HCT116 (cell line): ENCODE results near the gene SLC35G4. TPM values are rescaled to one million over a fixed set of nuclear protein-coding genes. Genes with fewer than 3 reads are reported as not detected.

Source experiments
- ATAC-seq: fragments of 200-7000 bp; cut with Tn5 transposase; 2 replicates; pipeline ENCODE4 v1.9.1; 2020; ENCODE audit warnings: mild to moderate bottlenecking, moderate library complexity
- BruUV-seq: library from RNA; stranded (reverse); fragments of 400-500 nt; replicated peaks from 2 replicates; lab custom pipeline; 2021; lab: Mats Ljungman, UMichigan
- CTCF ChIA-PET: fragments of 300-600 bp; sonication (Branson Sonifier 250); formaldehyde crosslinking; loops from one replicate; lab custom pipeline; 2021; ENCODE audit warnings: antibody characterized with exemption; lab: Charles Lee
- POLR2A ChIA-PET: fragments of 300-600, 350-600 bp; sonication (Branson Sonifier 250); formaldehyde crosslinking; loops from one replicate; lab custom pipeline; 2021; ENCODE audit warnings: antibody characterized with exemption; lab: Charles Lee
- RAD21 ChIA-PET, 2 experiments: fragments of 300-600 bp; sonication (Branson Sonifier 250); formaldehyde crosslinking; loops; one replicate each; lab custom pipeline; 2023; ENCODE audit warnings: low total read pairs in 2 of 2; ENCODE audit not compliant: uncharacterized antibody in 2 of 2, unreplicated experiment in 2 of 2, low non-redundant PET in 1 of 2; lab: Charles Lee
- DNase-seq: peaks from one replicate; pipeline ENCODE4 v3.0.0-alpha.2; 2010; ENCODE audit warnings: low read depth, low spot score
- H2AFZ ChIP-seq: fragments of 200-600 bp; shearing (Covaris generic), sonication (generic); 2 replicates; pipeline ENCODE4 v1.6.1; 2017; ENCODE audit warnings: low read depth, mixed run types, mixed read lengths, antibody characterized with exemption, low read length; ENCODE audit not compliant: poor library complexity, severe bottlenecking
- H3K27ac ChIP-seq: 2 replicates; pipeline ENCODE4 v1.5.1; 2012; ENCODE audit warnings: low read depth, low read length
- H3K27me3 ChIP-seq: fragments of 200-600 bp; sonication (generic); 2 replicates; pipeline ENCODE4 v1.6.1; 2016; ENCODE audit warnings: mixed run types, low read length, mixed read lengths; ENCODE audit not compliant: insufficient read depth
- H3K36me3 ChIP-seq, 2 experiments: fragments of 200-500 bp in 1 of 2; fragments of 200-600 bp in 1 of 2; sonication (Bioruptor generic) in 1 of 2; sonication (generic) in 1 of 2; 2 replicates each; pipeline versions ENCODE4 v1.5.1 to v1.6.1; 2014 to 2016; ENCODE audit warnings: low read length in 2 of 2, inconsistent platforms in 1 of 2, mixed read lengths in 1 of 2, mixed run types in 1 of 2; ENCODE audit not compliant: insufficient read depth in 2 of 2, control insufficient read depth in 1 of 2
- H3K4me1 ChIP-seq, 2 experiments: fragments of 200-600 bp in 1 of 2; sonication (generic) in 1 of 2; 2 replicates each; pipeline versions ENCODE4 v1.5.1 to v1.6.1; 2012 to 2017; ENCODE audit warnings: low read length in 2 of 2, inconsistent platforms in 1 of 2, mild to moderate bottlenecking in 1 of 2, mixed read lengths in 1 of 2, mixed run types in 1 of 2, moderate library complexity in 1 of 2; ENCODE audit not compliant: insufficient read depth in 2 of 2, control insufficient read depth in 1 of 2
- H3K4me2 ChIP-seq: fragments of 200-600 bp; sonication (generic); 2 replicates; pipeline ENCODE4 v1.6.1; 2017; ENCODE audit warnings: mixed run types, low read length, mixed read lengths
- H3K4me3 ChIP-seq, 2 experiments: fragments of 200-600 bp in 1 of 2; sonication (generic) in 1 of 2; replicated peaks in 1 of 2; 2 replicates each; pipeline ENCODE4 v1.5.1; 2011 to 2016; ENCODE audit warnings: low read length in 2 of 2, control low read depth in 1 of 2, low read depth in 1 of 2, mild to moderate bottlenecking in 1 of 2, mixed read lengths in 1 of 2, mixed run types in 1 of 2
- H3K79me2 ChIP-seq: fragments of 200-600 bp; sonication (generic); 2 replicates; pipeline ENCODE4 v1.6.1; 2017; ENCODE audit warnings: mild to moderate bottlenecking, mixed run types, low read length, moderate library complexity, mixed read lengths; ENCODE audit not compliant: insufficient read depth
- H3K9ac ChIP-seq: fragments of 200-600 bp; sonication (generic); 2 replicates; pipeline ENCODE4 v1.6.1; 2016; ENCODE audit warnings: low read length, mixed read lengths
- H3K9me2 ChIP-seq: fragments of 200-600 bp; sonication (generic), shearing (Covaris generic); 2 replicates; pipeline ENCODE4 v1.6.1; 2017; ENCODE audit warnings: mixed run types, mild to moderate bottlenecking, moderate library complexity; ENCODE audit not compliant: insufficient read depth
- H3K9me3 ChIP-seq, 2 experiments: fragments of 200-500 bp in 1 of 2; fragments of 200-600 bp in 1 of 2; sonication (Bioruptor generic) in 1 of 2; sonication (generic) in 1 of 2; 2 replicates each; pipeline ENCODE4 v1.6.1; 2014 to 2017; ENCODE audit warnings: low read length in 2 of 2, mixed read lengths in 2 of 2, inconsistent platforms in 1 of 2, low read depth in 1 of 2, mild to moderate bottlenecking in 1 of 2, mixed run types in 1 of 2, moderate library complexity in 1 of 2; ENCODE audit not compliant: control insufficient read depth in 1 of 2, insufficient read depth in 1 of 2
- H4K20me1 ChIP-seq: fragments of 200-600 bp; sonication (generic), shearing (Covaris generic); 2 replicates; pipeline ENCODE4 v1.6.1; 2017; ENCODE audit warnings: mixed run types, mild to moderate bottlenecking, moderate library complexity; ENCODE audit not compliant: insufficient read depth
- ATF3 ChIP-seq: IDR thresholded peaks from 2 replicates; pipeline ENCODE4 v1.6.1; 2012
- CBX3 ChIP-seq: IDR thresholded peaks from 2 replicates; pipeline ENCODE4 v1.6.1; 2012; ENCODE audit warnings: low read depth
- CEBPB ChIP-seq: IDR thresholded peaks from 2 replicates; pipeline ENCODE4 v1.6.1; 2012; ENCODE audit warnings: low read depth
- CTCF ChIP-seq, 3 experiments: fragments of 200-600 bp in 1 of 3; sonication (generic) in 1 of 3; IDR thresholded peaks in 2 of 3; conservative IDR thresholded peaks in 1 of 3; 2 replicates each; pipeline ENCODE4 v1.5.1; 2012 to 2017; ENCODE audit warnings: low read depth in 2 of 3, low read length in 2 of 3, antibody characterized with exemption in 1 of 3, borderline replicate concordance in 1 of 3, control low read depth in 1 of 3, mild to moderate bottlenecking in 1 of 3, mixed read lengths in 1 of 3, mixed run types in 1 of 3, moderate library complexity in 1 of 3; ENCODE audit not compliant: insufficient read depth in 1 of 3
- EGR1 ChIP-seq: IDR thresholded peaks from 2 replicates; pipeline ENCODE4 v1.6.1; 2012; ENCODE audit warnings: low read depth
- EZH2 ChIP-seq: fragments of 200-600 bp; sonication (generic); IDR thresholded peaks from 2 replicates; pipeline ENCODE4 v1.6.1; 2017; ENCODE audit warnings: antibody characterized with exemption, mixed run types
- EZH2phosphoT487 ChIP-seq: fragments of 200-600 bp; IDR thresholded peaks from 2 replicates; pipeline ENCODE4 v1.6.1; 2018; ENCODE audit warnings: antibody characterized with exemption, borderline replicate concordance
- FOSL1 ChIP-seq: IDR thresholded peaks from 2 replicates; pipeline ENCODE4 v1.6.1; 2012; ENCODE audit warnings: low read depth
- MAX ChIP-seq: IDR thresholded peaks from 2 replicates; pipeline ENCODE4 v1.6.1; 2012
- POLR2A ChIP-seq: IDR thresholded peaks from 2 replicates; pipeline ENCODE4 v1.7.0; 2011; ENCODE audit warnings: borderline replicate concordance; ENCODE audit not compliant: insufficient read depth, insufficient read length; ENCODE audit errors: extremely low read depth
- POLR2AphosphoS5 ChIP-seq: IDR thresholded peaks from 2 replicates; pipeline ENCODE4 v1.6.1; 2011; ENCODE audit warnings: mild to moderate bottlenecking, low read depth, low read length, moderate library complexity
- SIN3A ChIP-seq: IDR thresholded peaks from 2 replicates; pipeline ENCODE4 v1.6.1; 2012; ENCODE audit warnings: low read depth
- SP1 ChIP-seq: IDR thresholded peaks from 2 replicates; pipeline ENCODE4 v1.6.1; 2012; ENCODE audit warnings: low read depth
- SRF ChIP-seq: IDR thresholded peaks from 2 replicates; pipeline ENCODE4 v1.6.1; 2012; ENCODE audit warnings: low read depth
- TCF7L2 ChIP-seq: IDR thresholded peaks from 2 replicates; pipeline ENCODE4 v1.7.0; 2011; ENCODE audit warnings: borderline replicate concordance, inconsistent platforms; ENCODE audit not compliant: insufficient read depth, insufficient read length; ENCODE audit errors: extremely low read depth
- YY1 ChIP-seq: IDR thresholded peaks from 2 replicates; pipeline ENCODE4 v1.6.1; 2011; ENCODE audit warnings: low read length, low read depth, moderate library complexity, mild to moderate bottlenecking; ENCODE audit not compliant: insufficient replicate concordance; ENCODE audit errors: extremely low read depth
- ZBTB33 ChIP-seq: IDR thresholded peaks from 2 replicates; pipeline ENCODE4 v1.6.1; 2011; ENCODE audit warnings: mild to moderate bottlenecking, low read length, moderate library complexity; ENCODE audit not compliant: insufficient replicate concordance; ENCODE audit errors: extremely low read depth
- intact Hi-C: fragments of 100-400 bp; cut with micrococcal nuclease; formaldehyde crosslinking; loops from 2 replicates; pipeline ENCODE4 v1.10.0; 2022
- total RNA-seq: library from RNA; stranded (reverse); gene quantifications from one replicate; pipeline ENCODE4 v1.2.1, GENCODE V29; 2021; ENCODE audit not compliant: unreplicated experiment

The SLC35G4 gene
- total RNA-seq, 1 experiment from 2014 or later: not detected

GRCh38 chr18:11653521-11653920 is 44.1 kb downstream of the SLC35G4 start:
- ChIA-PET CTCF (interaction anchor here (0.9 to 3.6 kb wide), 3 partner anchors 75 to 385 kb away, joined by 3 to 36 read pairs (median 3); no protein-coding TSS in a partner anchor), POLR2A (no interaction called here), RAD21 (no interaction called here)
- no peak overlapping the region for H3K4me3 ChIP-seq
- H4K20me1 ChIP-seq: no peaks in the 10 kb centered on the region
- no peak overlapping the region for H3K27ac ChIP-seq
- no peaks in the 10 kb centered on the region; a peak in 1 of 4 replicates for H3K9me3 ChIP-seq
- H3K9me2 ChIP-seq: no peaks in the 10 kb centered on the region
- intact Hi-C loops: loop anchor here (10.0 kb wide), 1 partner anchor 381 kb away; no protein-coding TSS in a partner anchor
- H3K4me2 ChIP-seq: no peak overlapping the region
- H3K36me3 ChIP-seq: no peaks in the 10 kb centered on the region
- DNase-seq (no peak), ATAC-seq (no peak)
- 0 out of 2 replicates have a peak, but pooled peaks cover 6% of the 10 kb centered on the region for H3K27me3 ChIP-seq
- no peak for TF ChIP-seq ZBTB33
- TF ChIP-seq EZH2: no peak
- no peak for TF ChIP-seq EGR1
- no peak for TF ChIP-seq POLR2AphosphoS5
- TF ChIP-seq FOSL1: no peak
- TF ChIP-seq EZH2phosphoT487: no peak
- TF ChIP-seq CEBPB: no peak
- no peak for TF ChIP-seq POLR2A
- TF ChIP-seq SRF: no peak
- no peak for TF ChIP-seq ATF3
- no peak for TF ChIP-seq SP1
- TF ChIP-seq YY1: no peak
- TF ChIP-seq CTCF (IDR thresholded peaks at IDR 0.05 in 2 of 3, conservative IDR thresholded peaks at IDR 0.05 in 1 of 3; ENCODE audit: borderline replicate concordance in 1 of 3, insufficient read depth in 1 of 3, low read depth in 2 of 3, low read length in 2 of 3): no peak
- no peak for TF ChIP-seq CBX3
- TF ChIP-seq SIN3A: no peak
- TF ChIP-seq MAX: no peak
- TF ChIP-seq TCF7L2: no peak
- no TSS peak for BruUV-seq
- H2AFZ ChIP-seq: no peak overlapping the region
- H3K4me1 ChIP-seq: peaks cover 0 to 4% of the 10 kb centered on the region in 2 experiments; a peak in 2 of 4 replicates
- H3K79me2 ChIP-seq: no peaks in the 10 kb centered on the region
- H3K9ac ChIP-seq: no peak overlapping the region
